HEK293T (cell line): ENCODE measurements around the gene SCN9A.

Experiments used
- BHLHE40 ChIP-seq: fragments of 450-650 bp; IDR thresholded peaks from 2 replicates; pipeline ENCODE4 v1.6.1; 2016; ENCODE audit warnings: mild to moderate bottlenecking, moderate library complexity, borderline replicate concordance
- ELF4 ChIP-seq: fragments of 450-650 bp; IDR thresholded peaks from 2 replicates; pipeline ENCODE4 v1.6.1; 2017; ENCODE audit warnings: antibody characterized with exemption
- FOXA1 ChIP-seq: fragments of 450-650 bp; IDR thresholded peaks from 2 replicates; pipeline ENCODE4 v1.6.1; 2016; ENCODE audit warnings: mild to moderate bottlenecking
- SP1 ChIP-seq: fragments of 450-650 bp; IDR thresholded peaks from 2 replicates; pipeline ENCODE4 v1.6.1; 2017

- TF ChIP-seq ELF4 (no peak), FOXA1 (no peak), SP1 (no peak), BHLHE40 (no peak)
These were observed 133.4 kb downstream of the SCN9A start for GRCh38 chr2:166242309-166242708.
